IMR-90 (cell line): Measurements from ENCODE around the gene BCL6. TPM values are rescaled to one million over a fixed set of nuclear protein-coding genes. Genes with fewer than 3 reads are reported as not detected.

Source experiments
- ATAC-seq: fragments of 200-7000 bp; cut with Tn5 transposase; 2 replicates; pipeline ENCODE4 v1.9.1; 2020; ENCODE audit warnings: low read depth, mild to moderate bottlenecking, moderate library complexity
- BruUV-seq: library from RNA; stranded (reverse); fragments of 400-500 nt; replicated peaks from 2 replicates; lab custom pipeline; 2021; lab: Mats Ljungman, UMichigan
- CTCF ChIA-PET: fragments of 300-600 bp; formaldehyde crosslinking; extraction: SDS; loops from one replicate; lab custom pipeline; 2021; ENCODE audit warnings: antibody characterized with exemption; lab: Yijun Ruan, JAX
- POLR2A ChIA-PET: fragments of 300-600 bp; sonication (Branson Sonifier 250); formaldehyde crosslinking; loops from one replicate; lab custom pipeline; 2022; ENCODE audit warnings: antibody characterized with exemption; ENCODE audit not compliant: unreplicated experiment; lab: Charles Lee
- DNase-seq: peaks from one replicate; pipeline ENCODE4 v3.0.0; 2013
- H2AFZ ChIP-seq: replicated peaks from 2 replicates; pipeline ENCODE3; 2013; ENCODE audit warnings: low read length, mild to moderate bottlenecking; ENCODE audit not compliant: poor library complexity
- H2AK5ac ChIP-seq: 2 replicates; pipeline ENCODE4 v1.6.1; 2013; ENCODE audit warnings: low read depth, low read length, inconsistent platforms
- H2AK9ac ChIP-seq: replicated peaks from 2 replicates; pipeline ENCODE3; 2013; ENCODE audit warnings: mild to moderate bottlenecking, low read depth, low read length, moderate library complexity; ENCODE audit not compliant: poor library complexity
- H2BK120ac ChIP-seq: 2 replicates; pipeline ENCODE4 v1.6.1; 2013; ENCODE audit warnings: low read depth, low read length, inconsistent platforms
- H2BK15ac ChIP-seq: 3 replicates; pipeline ENCODE4 v1.6.1; 2013; ENCODE audit warnings: low read depth, low read length, inconsistent platforms
- H2BK20ac ChIP-seq: 2 replicates; pipeline ENCODE4 v1.6.1; 2013; ENCODE audit warnings: low read depth, mild to moderate bottlenecking, inconsistent platforms, low read length, moderate library complexity
- H2BK5ac ChIP-seq: 2 replicates; pipeline ENCODE4 v1.6.1; 2013; ENCODE audit warnings: mild to moderate bottlenecking, low read depth, low read length, inconsistent platforms; ENCODE audit not compliant: poor library complexity, severe bottlenecking
- H3K14ac ChIP-seq: replicated peaks from 2 replicates; pipeline ENCODE4 v1.6.1; 2013; ENCODE audit warnings: low read depth, low read length, inconsistent platforms
- H3K18ac ChIP-seq: 2 replicates; pipeline ENCODE4 v1.6.1; 2013; ENCODE audit warnings: low read depth, low read length, control low read depth
- H3K23ac ChIP-seq: 2 replicates; pipeline ENCODE4 v1.6.1; 2013; ENCODE audit warnings: low read depth, low read length, inconsistent platforms
- H3K27ac ChIP-seq: 2 replicates; pipeline ENCODE4 v1.5.1; 2013; ENCODE audit warnings: mild to moderate bottlenecking, control low read depth, low read length; ENCODE audit not compliant: insufficient read depth
- H3K27me3 ChIP-seq: 2 replicates; pipeline ENCODE4 v1.6.1; 2013; ENCODE audit warnings: low read length; ENCODE audit not compliant: control insufficient read depth, insufficient read depth
- H3K36me3 ChIP-seq: 2 replicates; pipeline ENCODE4 v1.6.1; 2013; ENCODE audit warnings: low read length, mixed read lengths; ENCODE audit not compliant: control insufficient read depth, insufficient read depth
- H3K4ac ChIP-seq: 2 replicates; pipeline ENCODE4 v1.6.1; 2013; ENCODE audit warnings: low read depth, low read length, inconsistent platforms
- H3K4me1 ChIP-seq: 2 replicates; pipeline ENCODE4 v1.6.1; 2013; ENCODE audit warnings: low read length, mixed read lengths; ENCODE audit not compliant: control insufficient read depth, insufficient read depth
- H3K4me2 ChIP-seq: 2 replicates; pipeline ENCODE4 v1.6.1; 2013; ENCODE audit warnings: low read depth, mild to moderate bottlenecking, control low read depth, low read length, moderate library complexity
- H3K4me3 ChIP-seq: 2 replicates; pipeline ENCODE4 v1.5.1; 2013; ENCODE audit warnings: low read depth, mild to moderate bottlenecking, control low read depth, low read length, moderate library complexity; ENCODE audit not compliant: insufficient read depth
- H3K56ac ChIP-seq: 2 replicates; pipeline ENCODE4 v1.6.1; 2013; ENCODE audit warnings: low read length, inconsistent platforms; ENCODE audit not compliant: insufficient read depth; ENCODE audit errors: extremely low read depth
- H3K79me1 ChIP-seq, 2 experiments: 2 replicates each; pipeline ENCODE4 v1.6.1; 2013; ENCODE audit warnings: low read length in 2 of 2, inconsistent platforms in 1 of 2, low read depth in 1 of 2
- H3K9ac ChIP-seq: 2 replicates; pipeline ENCODE4 v1.6.1; 2013; ENCODE audit warnings: low read depth, low read length, control low read depth
- H3K9me1 ChIP-seq: 2 replicates; pipeline ENCODE4 v1.6.1; 2013; ENCODE audit warnings: low read length, inconsistent platforms; ENCODE audit not compliant: insufficient read depth
- H3K9me3 ChIP-seq: 2 replicates; pipeline ENCODE4 v1.6.1; 2013; ENCODE audit warnings: low read length; ENCODE audit not compliant: control insufficient read depth, insufficient read depth
- H4K20me1 ChIP-seq: 2 replicates; pipeline ENCODE4 v1.6.1; 2013; ENCODE audit warnings: low read length, inconsistent platforms; ENCODE audit not compliant: insufficient read depth
- H4K5ac ChIP-seq: 2 replicates; pipeline ENCODE4 v1.6.1; 2013; ENCODE audit warnings: mild to moderate bottlenecking, low read depth, low read length, control low read depth
- H4K8ac ChIP-seq, 2 experiments: 2 replicates each; pipeline ENCODE4 v1.6.1; 2013; ENCODE audit warnings: low read depth in 2 of 2, low read length in 2 of 2, control low read depth in 1 of 2, inconsistent platforms in 1 of 2
- H4K91ac ChIP-seq: 2 replicates; pipeline ENCODE4 v1.6.1; 2013; ENCODE audit warnings: low read depth, low read length, inconsistent platforms; ENCODE audit not compliant: insufficient read depth
- CEBPB ChIP-seq: IDR thresholded peaks from 2 replicates; pipeline ENCODE4 v1.6.1; 2012; ENCODE audit warnings: low read depth, low read length, improper control_type of control experiment
- FOS ChIP-seq: fragments of 150-350 bp; IDR thresholded peaks from 2 replicates; pipeline ENCODE4 v1.6.1; 2016; ENCODE audit warnings: low read depth, low read length
- MXI1 ChIP-seq: IDR thresholded peaks from 2 replicates; pipeline ENCODE4 v1.6.1; 2012; ENCODE audit warnings: low read depth, mild to moderate bottlenecking, low read length, moderate library complexity, borderline replicate concordance
- WGBS, 2 experiments: methylation state at CpG; one replicate each; pipeline versions ENCODE4 v1.1.5 to v1.1.7; 2013; ENCODE audit warnings: missing lambda C conversion rate in 2 of 2; ENCODE audit not compliant: insufficient read length in 1 of 2; ENCODE audit errors: extremely low coverage in 2 of 2; 5-methylcytosine and 5-hydroxymethylcytosine counted together
- dilution Hi-C: fragments of 300-500 bp; cut with HindIII; formaldehyde crosslinking; loops from one replicate; pipeline ENCODE4 v1.14.3; 2018; ENCODE audit warnings: low sequenced_read_pairs; ENCODE audit not compliant: unreplicated experiment
- in situ Hi-C: fragments of 300-500 bp; cut with MboI; formaldehyde crosslinking; loops from 3 replicates; pipeline ENCODE4 v1.14.3; 2019; ENCODE audit warnings: low sequenced_read_pairs, inconsistent platforms, mixed read lengths
- intact Hi-C: fragments of 100-400 bp; cut with micrococcal nuclease; formaldehyde crosslinking; loops from 2 replicates; pipeline ENCODE4 v1.10.0; 2022
- polyA plus RNA-seq, 3 experiments: library from polyadenylated mRNA; depleted of rRNA; stranded (reverse); fragments of >200 nt; gene quantifications; 2 replicates each; pipeline ENCODE4 v1.2.3, GENCODE V29; 2012; ENCODE audit warnings: low replicate concordance in 1 of 3
- total RNA-seq: library from RNA; depleted of rRNA; stranded (reverse); fragments of >200 nt; gene quantifications from 2 replicates; pipeline ENCODE4 v1.2.3, GENCODE V29; 2012
- TF ChIP-seq, protein P1 (sequence below): fragments of 150-350 bp; IDR thresholded peaks from 2 replicates; pipeline ENCODE4 v1.6.1; 2017; ENCODE audit warnings: mild to moderate bottlenecking, antibody characterized with exemption, low read length, low read depth
- TF ChIP-seq, protein P2 (sequence below): conservative IDR thresholded peaks from 2 replicates; pipeline ENCODE4 v1.5.1; 2012; ENCODE audit warnings: mild to moderate bottlenecking, low read depth, low read length, improper control_type of control experiment

BCL6 gene
- total and polyA plus RNA-seq, 2 of the 4 experiments (the other 2 are of a cell fraction): 19.7 to 22.6 TPM

DNA sequence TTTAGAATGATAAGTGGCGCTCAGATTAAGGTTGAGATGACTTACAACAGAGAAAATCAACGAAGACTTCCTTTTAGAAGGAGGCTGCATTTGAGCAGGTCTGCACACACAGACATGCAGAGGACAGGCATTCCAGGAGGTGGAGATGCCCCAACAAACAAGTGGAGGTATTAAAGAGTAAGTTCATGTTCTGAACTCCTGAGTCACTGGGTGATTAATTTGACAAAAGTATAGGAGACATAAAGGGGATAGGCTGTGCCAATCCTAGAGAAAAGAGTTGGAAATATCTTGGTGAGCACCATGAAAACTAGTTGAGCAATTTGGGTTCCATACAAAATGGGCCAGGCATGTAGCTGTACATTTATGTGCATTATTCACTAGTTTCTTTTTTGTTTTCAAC, 33.5 kb upstream of the BCL6 start:
- H3K14ac ChIP-seq: no peak overlapping the region
- no peak overlapping the region for H3K23ac ChIP-seq
- no peak for TF ChIP-seq MXI1
- TF ChIP-seq, protein P1, sequence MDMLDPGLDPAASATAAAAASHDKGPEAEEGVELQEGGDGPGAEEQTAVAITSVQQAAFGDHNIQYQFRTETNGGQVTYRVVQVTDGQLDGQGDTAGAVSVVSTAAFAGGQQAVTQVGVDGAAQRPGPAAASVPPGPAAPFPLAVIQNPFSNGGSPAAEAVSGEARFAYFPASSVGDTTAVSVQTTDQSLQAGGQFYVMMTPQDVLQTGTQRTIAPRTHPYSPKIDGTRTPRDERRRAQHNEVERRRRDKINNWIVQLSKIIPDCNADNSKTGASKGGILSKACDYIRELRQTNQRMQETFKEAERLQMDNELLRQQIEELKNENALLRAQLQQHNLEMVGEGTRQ: no peak
- TF ChIP-seq FOS: no peak
- TF ChIP-seq, protein P2, sequence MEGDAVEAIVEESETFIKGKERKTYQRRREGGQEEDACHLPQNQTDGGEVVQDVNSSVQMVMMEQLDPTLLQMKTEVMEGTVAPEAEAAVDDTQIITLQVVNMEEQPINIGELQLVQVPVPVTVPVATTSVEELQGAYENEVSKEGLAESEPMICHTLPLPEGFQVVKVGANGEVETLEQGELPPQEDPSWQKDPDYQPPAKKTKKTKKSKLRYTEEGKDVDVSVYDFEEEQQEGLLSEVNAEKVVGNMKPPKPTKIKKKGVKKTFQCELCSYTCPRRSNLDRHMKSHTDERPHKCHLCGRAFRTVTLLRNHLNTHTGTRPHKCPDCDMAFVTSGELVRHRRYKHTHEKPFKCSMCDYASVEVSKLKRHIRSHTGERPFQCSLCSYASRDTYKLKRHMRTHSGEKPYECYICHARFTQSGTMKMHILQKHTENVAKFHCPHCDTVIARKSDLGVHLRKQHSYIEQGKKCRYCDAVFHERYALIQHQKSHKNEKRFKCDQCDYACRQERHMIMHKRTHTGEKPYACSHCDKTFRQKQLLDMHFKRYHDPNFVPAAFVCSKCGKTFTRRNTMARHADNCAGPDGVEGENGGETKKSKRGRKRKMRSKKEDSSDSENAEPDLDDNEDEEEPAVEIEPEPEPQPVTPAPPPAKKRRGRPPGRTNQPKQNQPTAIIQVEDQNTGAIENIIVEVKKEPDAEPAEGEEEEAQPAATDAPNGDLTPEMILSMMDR: no peak
- TF ChIP-seq CEBPB: no peak
- no peak overlapping the region for H2AFZ ChIP-seq
- no peak overlapping the region for H3K4ac ChIP-seq
- no peak overlapping the region for H4K5ac ChIP-seq
- no peaks in the 10 kb centered on the region; the same call in 1 of the 2 replicates for H4K20me1 ChIP-seq
- H3K9me3 ChIP-seq: no peaks in the 10 kb centered on the region
- DNase-seq: no peak
- H2BK5ac ChIP-seq: no peak overlapping the region
- no TSS peak for BruUV-seq
- H3K18ac ChIP-seq: no peak overlapping the region
- intact Hi-C loops (no loop called here), dilution Hi-C loops (no loop called here), in situ Hi-C loops (no loop called here)
- no peak overlapping the region for H3K4me2 ChIP-seq
- H2BK120ac ChIP-seq: no peak overlapping the region
- no CpG with 5 or more reads among the region's 2 CpGs for WGBS, 2 experiments
- no peaks in the 10 kb centered on the region for H3K9me1 ChIP-seq
- H2BK15ac ChIP-seq: no peak overlapping the region
- POLR2A ChIA-PET: no interaction called here
- no peak overlapping the region for H2AK9ac ChIP-seq
- H3K56ac ChIP-seq: no peak overlapping the region
- CTCF ChIA-PET: no interaction called here
- H3K9ac ChIP-seq: no peak overlapping the region
- H2BK20ac ChIP-seq: no peak overlapping the region
- H4K8ac ChIP-seq: no peak overlapping the region
- H3K27ac ChIP-seq: no peak overlapping the region
- H3K27me3 ChIP-seq: no peaks in the 10 kb centered on the region
- ATAC-seq: no peak
- no peak overlapping the region for H4K91ac ChIP-seq
- no peaks in the 10 kb centered on the region for H3K79me1 ChIP-seq
- peaks cover 2% of the 10 kb centered on the region; the same call in 1 of the 2 replicates for H3K4me1 ChIP-seq
- no peaks in the 10 kb centered on the region for H3K36me3 ChIP-seq
- no peak overlapping the region for H2AK5ac ChIP-seq
- H3K4me3 ChIP-seq: no peak overlapping the region
